ENCODE results near the gene WDR81.

DNA sequence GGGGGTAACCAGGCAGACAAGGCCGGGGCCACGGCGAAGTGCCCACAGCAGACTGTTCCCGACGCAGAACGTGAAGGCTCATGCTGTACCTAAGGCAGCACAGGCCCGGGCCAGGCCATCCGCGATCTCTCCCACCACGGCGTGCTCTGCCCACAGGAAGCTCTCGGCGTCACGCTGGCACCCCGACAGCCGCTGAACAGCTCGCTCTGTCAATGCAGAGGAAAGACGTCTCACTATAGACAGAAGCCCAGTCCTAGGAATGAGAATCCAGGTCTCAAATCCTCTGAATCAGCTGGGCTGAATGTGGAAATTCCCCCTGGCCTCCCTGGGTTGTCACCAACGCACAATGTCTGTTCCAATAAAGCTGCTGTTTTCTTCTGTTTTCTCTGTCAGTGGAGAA, 58.8 kb downstream of the WDR81 start:
- TF ChIP-seq, protein P1, sequence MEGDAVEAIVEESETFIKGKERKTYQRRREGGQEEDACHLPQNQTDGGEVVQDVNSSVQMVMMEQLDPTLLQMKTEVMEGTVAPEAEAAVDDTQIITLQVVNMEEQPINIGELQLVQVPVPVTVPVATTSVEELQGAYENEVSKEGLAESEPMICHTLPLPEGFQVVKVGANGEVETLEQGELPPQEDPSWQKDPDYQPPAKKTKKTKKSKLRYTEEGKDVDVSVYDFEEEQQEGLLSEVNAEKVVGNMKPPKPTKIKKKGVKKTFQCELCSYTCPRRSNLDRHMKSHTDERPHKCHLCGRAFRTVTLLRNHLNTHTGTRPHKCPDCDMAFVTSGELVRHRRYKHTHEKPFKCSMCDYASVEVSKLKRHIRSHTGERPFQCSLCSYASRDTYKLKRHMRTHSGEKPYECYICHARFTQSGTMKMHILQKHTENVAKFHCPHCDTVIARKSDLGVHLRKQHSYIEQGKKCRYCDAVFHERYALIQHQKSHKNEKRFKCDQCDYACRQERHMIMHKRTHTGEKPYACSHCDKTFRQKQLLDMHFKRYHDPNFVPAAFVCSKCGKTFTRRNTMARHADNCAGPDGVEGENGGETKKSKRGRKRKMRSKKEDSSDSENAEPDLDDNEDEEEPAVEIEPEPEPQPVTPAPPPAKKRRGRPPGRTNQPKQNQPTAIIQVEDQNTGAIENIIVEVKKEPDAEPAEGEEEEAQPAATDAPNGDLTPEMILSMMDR (IDR thresholded peaks at IDR 0.05; ENCODE audit: low read depth, low read length) = no peak
- no peak for TF ChIP-seq EZH2phosphoT487 (IDR thresholded peaks at IDR 0.05; ENCODE audit: low read depth)

Measured in OCI-LY3 (cell line).